Mucosa of gallbladder (tissue), 1 donor: ENCODE results near the gene PCDHB5. TPM values are rescaled to one million over a fixed set of nuclear protein-coding genes. Genes with fewer than 3 reads are reported as not detected.
"Not testable (repeated sequence)": the region's sequence is repeated elsewhere in the genome, so short reads cannot be mapped to it uniquely, and the experiment has no call there.

ENCODE experiments used
- DNase-seq: peaks from one replicate; pipeline ENCODE4 v3.0.0-alpha.2; 2020; ENCODE audit warnings: low spot score
- total RNA-seq: library from RNA; stranded (reverse); gene quantifications from one replicate; pipeline ENCODE4 v1.2.1, GENCODE V29; 2021
- donor health status: DM: no; HTN: no; CAD: no.

PCDHB5 gene
- total RNA-seq, 1 donor from 2014 or later = 8.0 TPM

- DNase-seq = not testable (repeated sequence)
These were observed 17.1 kb downstream of the PCDHB5 start for GRCh38 chr5:141152096-141152495.

GRCh38 chr5:141155540-141156374 is 20.8 kb downstream of the PCDHB5 start:
- DNase-seq = no peak

GRCh38 chr5:141157356-141157755 is 22.4 kb downstream of the PCDHB5 start:
- not testable (repeated sequence) for DNase-seq

GRCh38 chr5:141157901-141158300 is 22.9 kb downstream of the PCDHB5 start:
- DNase-seq = not testable (repeated sequence)

- no peak for DNase-seq
These were observed 37.6 kb downstream of the PCDHB5 start, which contains the start of gene PCDHB7 for GRCh38 chr5:141172381-141173204. PCDHB7 (plus strand) TSS chr5:141172644; CDS start chr5:141172836, 192 bp downstream.

GRCh38 chr5:141174291-141175104 is 39.5 kb downstream of the PCDHB5 start:
- DNase-seq = not testable (repeated sequence)

GRCh38 chr5:141175933-141176332 is 40.9 kb downstream of the PCDHB5 start:
- DNase-seq = no peak

GRCh38 chr5:141177577-141178191 is 42.7 kb downstream of the PCDHB5 start, which contains the start of gene PCDHB8:
PCDHB8 (plus strand) TSS chr5:141177790; CDS start chr5:141178035, 245 bp downstream.
- not testable (repeated sequence) for DNase-seq

GRCh38 chr5:141179371-141179770 is 44.4 kb downstream of the PCDHB5 start:
- DNase-seq = not testable (repeated sequence)

- DNase-seq = not testable (repeated sequence)
These were observed 44.9 kb downstream of the PCDHB5 start for GRCh38 chr5:141179876-141180275.

- no peak for DNase-seq
These were observed 45.3 kb downstream of the PCDHB5 start for GRCh38 chr5:141180313-141180712.

GRCh38 chr5:141182248-141182647 is 47.2 kb downstream of the PCDHB5 start, which contains the start of gene PCDHB16:
PCDHB16 (plus strand) TSS chr5:141182387; CDS start chr5:141182560, 173 bp downstream.
- DNase-seq = no peak

GRCh38 chr5:141184117-141184855 is 49.3 kb downstream of the PCDHB5 start:
- not testable (repeated sequence) for DNase-seq

GRCh38 chr5:141186897-141187512 is 52.0 kb downstream of the PCDHB5 start, which contains the start of gene PCDHB9:
PCDHB9 (plus strand) TSS chr5:141187161; CDS start chr5:141187319, 158 bp downstream.
- DNase-seq = no peak

Other genes starting within 250 kb of the PCDHB5 start
- 12.2 TPM for gene PCDHAC1, start 208.9 kb upstream of the PCDHB5 start, total RNA-seq
- 33.4 TPM for gene PCDHAC2, start 168.7 kb upstream of the PCDHB5 start, total RNA-seq
- gene PCDHB1, start 83.8 kb upstream of the PCDHB5 start, total RNA-seq = 0.09 TPM
- 3.6 TPM for gene PCDHB2, start 40.6 kb upstream of the PCDHB5 start, total RNA-seq
- 1.4 TPM for gene PCDHB3, start 34.7 kb upstream of the PCDHB5 start, total RNA-seq
- 5.2 TPM for gene PCDHB4, start 13.4 kb upstream of the PCDHB5 start, total RNA-seq
- gene PCDHB6, start 14.9 kb downstream of the PCDHB5 start, total RNA-seq = 0.60 TPM
- gene PCDHB7, start 37.4 kb downstream of the PCDHB5 start, total RNA-seq = 2.1 TPM
- gene PCDHB8, start 42.6 kb downstream of the PCDHB5 start, total RNA-seq = 1.8 TPM
- gene PCDHB16, start 47.2 kb downstream of the PCDHB5 start, total RNA-seq = 3.0 TPM
- gene PCDHB9, start 52.0 kb downstream of the PCDHB5 start, total RNA-seq = 2.1 TPM
- 2.5 TPM for gene PCDHB10, start 57.1 kb downstream of the PCDHB5 start, total RNA-seq
- gene PCDHB11, start 64.4 kb downstream of the PCDHB5 start, total RNA-seq = 8.5 TPM
- 3.5 TPM for gene PCDHB12, start 73.5 kb downstream of the PCDHB5 start, total RNA-seq
- 8.3 TPM for gene PCDHB13, start 78.7 kb downstream of the PCDHB5 start, total RNA-seq
- gene PCDHB14, start 88.1 kb downstream of the PCDHB5 start, total RNA-seq = 9.4 TPM
- 3.6 TPM for gene PCDHB15, start 110.2 kb downstream of the PCDHB5 start, total RNA-seq
- not detected for gene SLC25A2, start 168.8 kb downstream of the PCDHB5 start, total RNA-seq
- gene TAF7, start 185.6 kb downstream of the PCDHB5 start, total RNA-seq = 65.2 TPM
- gene PCDHGA1, start 195.3 kb downstream of the PCDHB5 start, total RNA-seq = 0.72 TPM
- gene PCDHGA2, start 203.6 kb downstream of the PCDHB5 start, total RNA-seq = 6.7 TPM
- gene PCDHGA3, start 208.6 kb downstream of the PCDHB5 start, total RNA-seq = 4.0 TPM
- gene PCDHGB1, start 214.9 kb downstream of the PCDHB5 start, total RNA-seq = 4.6 TPM
- gene PCDHGA4, start 219.8 kb downstream of the PCDHB5 start, total RNA-seq = 3.3 TPM
- 5.1 TPM for gene PCDHGB2, start 224.8 kb downstream of the PCDHB5 start, total RNA-seq
- gene PCDHGA5, start 229.0 kb downstream of the PCDHB5 start, total RNA-seq = 3.3 TPM
- 3.0 TPM for gene PCDHGB3, start 235.0 kb downstream of the PCDHB5 start, total RNA-seq
- 6.6 TPM for gene PCDHGA6, start 238.7 kb downstream of the PCDHB5 start, total RNA-seq
- 4.5 TPM for gene PCDHGA7, start 247.5 kb downstream of the PCDHB5 start, total RNA-seq